ENCODE data around the gene ATF1. TPM values are rescaled to one million over a fixed set of nuclear protein-coding genes. Genes with fewer than 3 reads are reported as not detected.
"Not testable (repeated sequence)": the region's sequence is repeated elsewhere in the genome, so short reads cannot be mapped to it uniquely, and the experiment has no call there.

Gene ATF1
- total and polyA plus RNA-seq, 10 of the 15 experiments (the other 5 are each of a cell fraction or from before 2014, with no cell fraction given) = 15.4 to 92.0 (median 33.6) TPM

DNA sequence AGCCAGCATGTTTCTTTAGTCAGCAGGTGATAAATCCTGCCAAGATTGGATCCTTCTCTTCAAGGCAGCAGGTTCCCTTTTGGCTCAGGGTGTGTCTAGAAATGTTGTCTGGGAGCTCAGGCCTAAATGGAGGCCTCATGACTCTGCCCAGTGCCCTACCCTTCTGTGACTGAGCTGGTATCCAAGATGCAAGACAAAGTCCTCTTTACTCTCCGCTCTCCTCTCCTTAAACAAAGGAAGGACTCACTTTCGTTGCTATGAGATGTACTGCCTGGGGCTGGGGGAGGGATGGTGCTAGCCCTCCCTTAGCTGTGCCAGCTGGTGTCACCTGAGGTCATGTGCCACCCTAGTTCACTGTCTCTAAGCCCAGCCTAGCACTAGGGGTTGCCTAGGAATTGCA is 65.0 kb downstream of the ATF1 start (continued):
- TF ChIP-seq ZNF592 (IDR thresholded peaks at IDR 0.05) = no peak
- TF ChIP-seq PAX5 (IDR thresholded peaks at IDR 0.05; ENCODE audit: borderline replicate concordance, low read depth, low read length) = no peak

GRCh38 chr12:50833801-50834200 is 69.9 kb downstream of the ATF1 start:
- FAIRE-seq; BruUV-seq (replicated peaks); in situ Hi-C loops (cut with MboI); H2AFZ ChIP-seq (ENCODE audit: control insufficient read depth, low read depth, low read length); SMC1A ChIA-PET (ENCODE audit: uncharacterized antibody, unreplicated experiment); H3K27me3 ChIP-seq (replicated peaks in 1 of 2; ENCODE audit: control insufficient read depth in 2 of 2, insufficient read depth in 2 of 2, low read length in 1 of 2); ATAC-seq; H3K9ac ChIP-seq (ENCODE audit: control insufficient read depth, insufficient read depth, low read length); H3K36me3 ChIP-seq (ENCODE audit: control insufficient read depth in 2 of 2, insufficient read depth in 2 of 2, low read length in 1 of 2); H3K4me3 ChIP-seq; H3K79me2 ChIP-seq (ENCODE audit: control insufficient read depth, insufficient read depth, low read length); RAD21 ChIA-PET (ENCODE audit: unreplicated experiment); CTCF ChIA-PET; H3K27ac ChIP-seq (ENCODE audit: control insufficient read depth, insufficient read depth); DNase-seq (ENCODE audit: low read depth, low spot score); H4K20me1 ChIP-seq (ENCODE audit: control insufficient read depth, insufficient read depth); POLR2A ChIA-PET; H3K9me3 ChIP-seq (replicated peaks; ENCODE audit: control insufficient read depth, insufficient read depth, low read length); intact Hi-C loops (cut with micrococcal nuclease; ENCODE audit: unreplicated experiment); H3K4me2 ChIP-seq (ENCODE audit: control insufficient read depth, insufficient read depth); H3K4me1 ChIP-seq (ENCODE audit: control insufficient read depth, insufficient read depth, low read length): not testable (repeated sequence)

Measured in GM12878 (cell line).